H1 (cell line): ENCODE data around the gene RFC1. TPM values are rescaled to one million over a fixed set of nuclear protein-coding genes. Genes with fewer than 3 reads are reported as not detected.

Experiments used
- CTCF ChIA-PET: fragments of 300-600 bp; sonication (Branson Sonifier 250); formaldehyde crosslinking; loops from one replicate; lab custom pipeline; 2021; ENCODE audit not compliant: partially characterized antibody; lab: Charles Lee
- POLR2A ChIA-PET: fragments of 300-600 bp; sonication (Branson Sonifier 250); formaldehyde crosslinking; loops from one replicate; lab custom pipeline; 2021; ENCODE audit warnings: inconsistent platforms; ENCODE audit not compliant: partially characterized antibody; lab: Charles Lee
- DNase-seq, 2 experiments: peaks; one replicate each; pipeline versions ENCODE4 v3.0.0 to v3.0.0-alpha.2; 2010 to 2022; ENCODE audit warnings: low spot score in 2 of 2, low read depth in 1 of 2, mixed read lengths in 1 of 2
- FAIRE-seq: peaks from 2 replicates; lab custom pipeline; 2011; peaks lifted over from hg19 to GRCh38; lab: Jason Lieb, UNC
- H2AFZ ChIP-seq: 2 replicates; pipeline ENCODE4 v1.8.1; 2012; ENCODE audit warnings: low read length, inconsistent platforms
- H2AK5ac ChIP-seq: 2 replicates; pipeline ENCODE4 v1.6.1; 2013; ENCODE audit warnings: low read depth, low read length
- H2BK120ac ChIP-seq: replicated peaks from 2 replicates; pipeline ENCODE3; 2013; ENCODE audit warnings: low read depth, low read length, inconsistent platforms
- H2BK12ac ChIP-seq: 2 replicates; pipeline ENCODE4 v1.6.1; 2013; ENCODE audit warnings: low read depth, low read length
- H2BK15ac ChIP-seq: 2 replicates; pipeline ENCODE4 v1.6.1; 2013; ENCODE audit warnings: low read length
- H2BK20ac ChIP-seq: 2 replicates; pipeline ENCODE4 v1.6.1; 2013; ENCODE audit warnings: low read length
- H2BK5ac ChIP-seq: 2 replicates; pipeline ENCODE4 v1.6.1; 2013; ENCODE audit warnings: low read depth, low read length
- H3K14ac ChIP-seq: 2 replicates; pipeline ENCODE4 v1.6.1; 2013; ENCODE audit warnings: inconsistent platforms; ENCODE audit not compliant: insufficient read length
- H3K18ac ChIP-seq: 2 replicates; pipeline ENCODE4 v1.6.1; 2013; ENCODE audit warnings: low read length; ENCODE audit errors: extremely low read depth
- H3K23ac ChIP-seq: 2 replicates; pipeline ENCODE4 v1.6.1; 2013; ENCODE audit warnings: inconsistent platforms; ENCODE audit not compliant: insufficient read length
- H3K23me2 ChIP-seq: 2 replicates; pipeline ENCODE4 v1.6.1; 2013; ENCODE audit warnings: low read depth, low read length
- H3K27ac ChIP-seq: 2 replicates; pipeline ENCODE4 v1.6.1; 2011; ENCODE audit warnings: low read depth, low read length, inconsistent platforms
- H3K27me3 ChIP-seq, 4 experiments: replicated peaks in 1 of 4; 1 replicate in 1 of 4; 2 replicates in 3 of 4; pipeline versions ENCODE4 v1.6.1 to v1.8.1; 2011 to 2013; ENCODE audit warnings: low read length in 3 of 4, mild to moderate bottlenecking in 3 of 4, inconsistent platforms in 2 of 4, mixed read lengths in 2 of 4, moderate library complexity in 1 of 4; ENCODE audit not compliant: control insufficient read depth in 3 of 4, insufficient read depth in 3 of 4; ENCODE audit errors: extremely low read depth in 1 of 4
- H3K36me3 ChIP-seq, 4 experiments: 2 replicates each; pipeline versions ENCODE4 v1.6.1 to v1.8.1; 2011 to 2013; ENCODE audit warnings: mild to moderate bottlenecking in 4 of 4, low read length in 3 of 4, moderate library complexity in 2 of 4, control low read depth in 1 of 4, inconsistent platforms in 1 of 4; ENCODE audit not compliant: insufficient read depth in 4 of 4, control insufficient read depth in 2 of 4
- H3K4ac ChIP-seq: replicated peaks from 2 replicates; pipeline ENCODE3; 2013; ENCODE audit warnings: low read length, low read depth, mixed read lengths, inconsistent platforms; ENCODE audit not compliant: insufficient read length
- H3K4me1 ChIP-seq, 4 experiments: replicated peaks in 1 of 4; 1 replicate in 1 of 4; 2 replicates in 3 of 4; pipeline versions ENCODE4 v1.6.1 to v1.8.1; 2011 to 2013; ENCODE audit warnings: low read length in 3 of 4, inconsistent platforms in 2 of 4, mixed read lengths in 1 of 4; ENCODE audit not compliant: insufficient read depth in 4 of 4, control insufficient read depth in 3 of 4
- H3K4me2 ChIP-seq, 2 experiments: 2 replicates each; pipeline versions ENCODE4 v1.6.1 to v1.8.1; 2011 to 2013; ENCODE audit warnings: low read depth in 2 of 2, low read length in 2 of 2, control low read depth in 1 of 2, inconsistent platforms in 1 of 2, mild to moderate bottlenecking in 1 of 2; ENCODE audit not compliant: insufficient read depth in 1 of 2
- H3K4me3 ChIP-seq, 4 experiments: fragments of 200-600, 300-600 bp in 1 of 4; sonication (generic), shearing (Covaris generic), sonication (Bioruptor Twin) in 1 of 4; 2 replicates each; pipeline versions ENCODE4 v1.5.1 to v1.8.1; 2011 to 2016; ENCODE audit warnings: low read length in 4 of 4, low read depth in 3 of 4, control low read depth in 2 of 4, inconsistent platforms in 2 of 4, mild to moderate bottlenecking in 2 of 4, mixed read lengths in 1 of 4, moderate library complexity in 1 of 4; ENCODE audit not compliant: insufficient read depth in 2 of 4; ENCODE audit errors: extremely low read depth in 1 of 4
- H3K56ac ChIP-seq: replicated peaks from 2 replicates; pipeline ENCODE3; 2013; ENCODE audit warnings: low read depth, mild to moderate bottlenecking, mixed read lengths, low read length, inconsistent platforms; ENCODE audit not compliant: insufficient read length
- H3K79me1 ChIP-seq: 2 replicates; pipeline ENCODE4 v1.6.1; 2013; ENCODE audit warnings: low read depth, low read length, control low read depth
- H3K79me2 ChIP-seq, 2 experiments: 2 replicates each; pipeline versions ENCODE4 v1.6.1 to v1.8.1; 2012 to 2013; ENCODE audit warnings: low read length in 2 of 2, mild to moderate bottlenecking in 2 of 2, inconsistent platforms in 1 of 2; ENCODE audit not compliant: insufficient read depth in 2 of 2, control insufficient read depth in 1 of 2
- H3K9ac ChIP-seq, 4 experiments: replicated peaks in 1 of 4; 1 replicate in 1 of 4; 2 replicates in 3 of 4; pipeline versions ENCODE4 v1.6.1 to v1.8.1; 2011 to 2013; ENCODE audit warnings: low read depth in 3 of 4, low read length in 3 of 4, control low read depth in 2 of 4, mild to moderate bottlenecking in 2 of 4, moderate library complexity in 2 of 4, inconsistent platforms in 1 of 4; ENCODE audit errors: extremely low read depth in 1 of 4
- H3K9me3 ChIP-seq, 2 experiments: 2 replicates each; pipeline versions ENCODE4 v1.6.1 to v1.8.1; 2012 to 2013; ENCODE audit warnings: mild to moderate bottlenecking in 2 of 2, moderate library complexity in 2 of 2, control low read depth in 1 of 2, inconsistent platforms in 1 of 2, low read depth in 1 of 2, low read length in 1 of 2, mixed read lengths in 1 of 2; ENCODE audit not compliant: insufficient read depth in 2 of 2
- H4K20me1 ChIP-seq, 2 experiments: replicated peaks in 1 of 2; 2 replicates each; pipeline versions ENCODE3 to v1.8.1; 2011 to 2013; ENCODE audit warnings: inconsistent platforms in 2 of 2, low read length in 2 of 2, mild to moderate bottlenecking in 1 of 2; ENCODE audit not compliant: insufficient read depth in 2 of 2, control insufficient read depth in 1 of 2
- H4K5ac ChIP-seq: 2 replicates; pipeline ENCODE4 v1.6.1; 2013; ENCODE audit warnings: low read length, low read depth, mixed read lengths, inconsistent platforms; ENCODE audit not compliant: insufficient read length
- H4K8ac ChIP-seq: 2 replicates; pipeline ENCODE4 v1.8.0; 2013; ENCODE audit warnings: mild to moderate bottlenecking, moderate library complexity, low read length, inconsistent platforms; ENCODE audit not compliant: insufficient read depth; ENCODE audit errors: extremely low read depth
- H4K91ac ChIP-seq: replicated peaks from 2 replicates; pipeline ENCODE3; 2013; ENCODE audit warnings: low read length, mixed read lengths, inconsistent platforms; ENCODE audit not compliant: insufficient read length
- CHD1 ChIP-seq: IDR thresholded peaks from 2 replicates; pipeline ENCODE4 v1.6.1; 2012; ENCODE audit warnings: low read depth, low read length, improper control_type of control experiment
- CHD2 ChIP-seq: IDR thresholded peaks from 2 replicates; pipeline ENCODE4 v1.6.1; 2012; ENCODE audit warnings: low read length, improper control_type of control experiment
- MAFK ChIP-seq: IDR thresholded peaks from 2 replicates; pipeline ENCODE4 v1.6.1; 2012; ENCODE audit warnings: low read depth, mild to moderate bottlenecking, improper control_type of control experiment, low read length
- SAP30 ChIP-seq: fragments of 300-600 bp; sonication (generic); IDR thresholded peaks from 2 replicates; pipeline ENCODE4 v1.7.1; 2012; ENCODE audit warnings: low read length, moderate library complexity, mild to moderate bottlenecking, inconsistent platforms; ENCODE audit not compliant: insufficient read depth, insufficient replicate concordance
- SRF ChIP-seq: IDR thresholded peaks from 2 replicates; pipeline ENCODE4 v1.6.1; 2011; ENCODE audit warnings: mild to moderate bottlenecking, low read depth, low read length, moderate library complexity
- TAF7 ChIP-seq: optimal IDR thresholded peaks from 2 replicates; pipeline ENCODE3; 2011; ENCODE audit warnings: low read depth, mild to moderate bottlenecking, inconsistent platforms, low read length, moderate library complexity, borderline replicate concordance
- YY1 ChIP-seq: IDR thresholded peaks from 2 replicates; pipeline ENCODE4 v1.6.1; 2011; ENCODE audit warnings: low read depth, mild to moderate bottlenecking, low read length
- polyA plus RNA-seq, 7 experiments: library from polyadenylated mRNA; depleted of rRNA in 3 of 7; stranded (reverse) in 5 of 7; unstranded in 2 of 7; fragments of >200 nt in 5 of 7; fragments of 200-250 nt in 2 of 7; gene quantifications; 1 replicate in 5 of 7; 2 replicates in 1 of 7; 4 replicates in 1 of 7; pipeline versions ENCODE4 v1.2.1 to v1.2.3, GENCODE V29; 2011 to 2013; ENCODE audit warnings: missing spikeins in 2 of 7, mixed read lengths in 2 of 7
- total RNA-seq: library from RNA; stranded (reverse); fragmentation: NEBNext Ultra II Directional; extraction: Animal tissue kit (Norgen Biotek cat#: 25700); gene quantifications from 2 replicates; pipeline ENCODE4 v1.2.1, GENCODE V29; 2021

Gene RFC1
- total and polyA plus RNA-seq, 2 of the 8 experiments (the other 6 are each of a cell fraction or from before 2014, with no cell fraction given): 16.0 to 83.8 TPM

GRCh38 chr4:39320381-39321115 lies 45.6 kb downstream of the RFC1 start:
- H3K4me3 ChIP-seq: no peak overlapping the region
- H4K5ac ChIP-seq: no peak overlapping the region
- H3K14ac ChIP-seq: no peak overlapping the region
- peaks cover 0 to 44% (median 13%) of the 10 kb centered on the region in 4 experiments; a peak in 5 of 8 replicates for H3K36me3 ChIP-seq
- H3K27me3 ChIP-seq: no peaks in the 10 kb centered on the region
- no peak overlapping the region for H3K4ac ChIP-seq
- FAIRE-seq (no peak), DNase-seq (no peak)
- H2BK12ac ChIP-seq: no peak overlapping the region
- no peak overlapping the region for H3K18ac ChIP-seq
- no peak overlapping the region for H4K91ac ChIP-seq
- no peak overlapping the region for H2BK120ac ChIP-seq
- H3K4me1 ChIP-seq: no peaks in the 10 kb centered on the region
- no peaks in the 10 kb centered on the region for H3K79me1 ChIP-seq
- no peak for TF ChIP-seq SAP30
- TF ChIP-seq SRF: no peak
- TF ChIP-seq CHD1: no peak
- no peak for TF ChIP-seq MAFK
- no peak for TF ChIP-seq YY1
- TF ChIP-seq TAF7: no peak
- TF ChIP-seq CHD2: no peak
- ChIA-PET POLR2A (no interaction called here), CTCF (no interaction called here)
- H3K23ac ChIP-seq: no peak overlapping the region
- no peak overlapping the region for H3K4me2 ChIP-seq
- H3K9ac ChIP-seq: no peak overlapping the region
- H3K9me3 ChIP-seq: no peaks in the 10 kb centered on the region
- H3K56ac ChIP-seq: no peak overlapping the region
- no peak overlapping the region for H2AFZ ChIP-seq
- H3K23me2 ChIP-seq: no peaks in the 10 kb centered on the region
- H2BK15ac ChIP-seq: no peak overlapping the region
- no peaks in the 10 kb centered on the region for H4K20me1 ChIP-seq
- no peaks in the 10 kb centered on the region for H3K79me2 ChIP-seq
- H2AK5ac ChIP-seq: no peak overlapping the region
- no peak overlapping the region for H3K27ac ChIP-seq
- no peak overlapping the region for H4K8ac ChIP-seq
- H2BK5ac ChIP-seq: no peak overlapping the region
- H2BK20ac ChIP-seq: no peak overlapping the region
